NOMO-1 treated with dmso at 0.1 percent for 144 hours (cell line): ENCODE measurements around the gene TCEAL8.
"Not testable (repeated sequence)": the region's sequence is repeated elsewhere in the genome, so short reads cannot be mapped to it uniquely, and the experiment has no call there.

Source experiments
- DNase-seq: peaks from one replicate; lab custom pipeline; 2025; ENCODE audit not compliant: unreplicated experiment; lab: John Stamatoyannopoulos, UW

Gene TCEAL8

GRCh38 chrX:103254921-103255493, at the start of gene TCEAL8:
TSS of gene TCEAL8 (minus strand) at chrX:103255155. CDS start at chrX:103253979, 1,176 bp downstream.
- DNase-seq = peak; percentile 73

- no peak for DNase-seq
Observed at GRCh38 chrX:103304705-103305104, 49.8 kb upstream of the TCEAL8 start.

GRCh38 chrX:103293118-103293517, 38.2 kb upstream of the TCEAL8 start:
- DNase-seq = no peak

- DNase-seq = no peak
Observed at GRCh38 chrX:103279624-103280023, 24.7 kb upstream of the TCEAL8 start.

GRCh38 chrX:103276581-103277002, 21.6 kb upstream of the TCEAL8 start, which contains the start of gene TCEAL5:
TSS of gene TCEAL5 (minus strand) at chrX:103276750. CDS start at chrX:103274563, 2,187 bp downstream.
- no peak for DNase-seq

- DNase-seq = no peak
Observed at GRCh38 chrX:103275947-103276567, 21.1 kb upstream of the TCEAL8 start.

- no peak for DNase-seq
Observed at GRCh38 chrX:103274284-103274683, 19.3 kb upstream of the TCEAL8 start.

GRCh38 chrX:103258275-103258674, 3.3 kb upstream of the TCEAL8 start:
- no peak for DNase-seq

GRCh38 chrX:103256651-103257050, 1.7 kb upstream of the TCEAL8 start:
- DNase-seq = no peak

GRCh38 chrX:103254171-103254824, 657 bp downstream of the TCEAL8 start:
- no peak for DNase-seq

- DNase-seq = no peak
Observed at GRCh38 chrX:103253608-103254007, 1.3 kb downstream of the TCEAL8 start.

- no peak for DNase-seq
Observed at GRCh38 chrX:103250977-103251376, 4.0 kb downstream of the TCEAL8 start.

- DNase-seq = no peak
Observed at GRCh38 chrX:103249805-103250204, 5.2 kb downstream of the TCEAL8 start.

- DNase-seq = no peak
Observed at GRCh38 chrX:103248553-103248952, 6.4 kb downstream of the TCEAL8 start.

- DNase-seq = no peak
Observed at GRCh38 chrX:103240155-103240554, 14.8 kb downstream of the TCEAL8 start.

GRCh38 chrX:103236296-103236695, 18.7 kb downstream of the TCEAL8 start:
- DNase-seq = no peak

GRCh38 chrX:103235608-103236007, 19.3 kb downstream of the TCEAL8 start:
- not testable (repeated sequence) for DNase-seq

GRCh38 chrX:103234869-103235268, 20.1 kb downstream of the TCEAL8 start:
- no peak for DNase-seq

- DNase-seq = no peak
Observed at GRCh38 chrX:103233263-103233662, 21.7 kb downstream of the TCEAL8 start.

GRCh38 chrX:103225918-103226317, 29.0 kb downstream of the TCEAL8 start:
- not testable (repeated sequence) for DNase-seq

GRCh38 chrX:103220511-103221323, 34.2 kb downstream of the TCEAL8 start:
- no peak for DNase-seq
